A549 (cell line): ENCODE measurements around the gene SLAMF8. TPM values are rescaled to one million over a fixed set of nuclear protein-coding genes. Genes with fewer than 3 reads are reported as not detected.

Experiments used
- ATAC-seq, 2 experiments: fragments of 200-7000 bp in 1 of 2; fragments of >200 bp in 1 of 2; cut with Nextera tagmentation in 1 of 2; cut with Tn5 transposase in 1 of 2; 3 replicates each; pipeline versions ENCODE4 v1.8.0 to v1.9.1; 2018 to 2020; ENCODE audit warnings: mild to moderate bottlenecking in 1 of 2, moderate library complexity in 1 of 2
- CTCF ChIA-PET: fragments of 300-600 bp; sonication (Branson Sonifier 250); formaldehyde crosslinking; extraction: SDS; loops from one replicate; lab custom pipeline; 2021; ENCODE audit warnings: antibody characterized with exemption, inconsistent platforms; lab: Yijun Ruan, JAX
- POLR2A ChIA-PET: fragments of 350-600 bp; formaldehyde crosslinking; extraction: SDS; loops from one replicate; lab custom pipeline; 2021; ENCODE audit warnings: antibody characterized with exemption, inconsistent platforms; lab: Yijun Ruan, JAX
- DNase-seq, 2 experiments: peaks; one replicate each; pipeline versions ENCODE4 v3.0.0 to v3.0.0-alpha.2; 2011 to 2016; ENCODE audit warnings: low read depth in 1 of 2, low spot score in 1 of 2
- FAIRE-seq: peaks from 2 replicates; lab custom pipeline; 2011; peaks lifted over from hg19 to GRCh38; lab: Jason Lieb, UNC
- H3K27ac ChIP-seq, 2 experiments: fragments of >200 bp; sonication (Bioruptor Twin); formaldehyde crosslinking; 3 replicates each; pipeline ENCODE4 v1.5.1; 2016 to 2017
- H3K4me1 ChIP-seq: fragments of >200 bp; sonication (Bioruptor Twin); formaldehyde crosslinking; 3 replicates; pipeline ENCODE4 v1.6.1; 2016
- H3K4me2 ChIP-seq: fragments of >200 bp; sonication (Bioruptor Twin); formaldehyde crosslinking; 3 replicates; pipeline ENCODE4 v1.6.1; 2016
- H3K4me3 ChIP-seq: fragments of >200 bp; sonication (Bioruptor Twin); formaldehyde crosslinking; 3 replicates; pipeline ENCODE4 v1.5.1; 2016
- H3K9me3 ChIP-seq: fragments of >200 bp; sonication (Bioruptor Twin); formaldehyde crosslinking; 3 replicates; pipeline ENCODE4 v1.6.1; 2016
- BHLHE40 ChIP-seq: IDR thresholded peaks from 2 replicates; pipeline ENCODE4 v1.6.1; 2012; ENCODE audit warnings: low read depth, low read length, inconsistent platforms
- CHD2 ChIP-seq: fragments of 150-350 bp; IDR thresholded peaks from 2 replicates; pipeline ENCODE4 v1.6.1; 2014; ENCODE audit warnings: low read length; ENCODE audit not compliant: partially characterized antibody
- ESRRA ChIP-seq: fragments of 150-350 bp; IDR thresholded peaks from 2 replicates; pipeline ENCODE4 v1.6.1; 2014; ENCODE audit warnings: mild to moderate bottlenecking, low read length, borderline replicate concordance
- FOSL2 ChIP-seq, 2 experiments: fragments of 450-650 bp in 1 of 2; fragments of >200 bp in 1 of 2; sonication (Bioruptor Twin) in 1 of 2; formaldehyde crosslinking; IDR thresholded peaks; 2 replicates each; pipeline versions ENCODE4 v1.5.0 to v1.6.1; 2016 to 2020; ENCODE audit warnings: mild to moderate bottlenecking in 1 of 2, moderate library complexity in 1 of 2
- GATA3 ChIP-seq: IDR thresholded peaks from 2 replicates; pipeline ENCODE4 v1.6.1; 2012; ENCODE audit warnings: borderline replicate concordance
- HEYL ChIP-seq: fragments of 250-450 bp; sonication (Bioruptor Pico); IDR thresholded peaks from 2 replicates; pipeline ENCODE4 v1.8.0; 2021; ENCODE audit warnings: mild to moderate bottlenecking, moderate library complexity
- HOXA7 ChIP-seq: fragments of 250-450 bp; sonication (Bioruptor Pico); IDR thresholded peaks from 2 replicates; pipeline ENCODE4 v1.5.0; 2020; ENCODE audit warnings: mild to moderate bottlenecking, moderate library complexity
- HOXB13 ChIP-seq: fragments of 250-450 bp; sonication (Bioruptor Pico); IDR thresholded peaks from 2 replicates; pipeline ENCODE4 v1.5.0; 2020; ENCODE audit warnings: low read depth, mild to moderate bottlenecking, moderate library complexity
- JUN ChIP-seq, 2 experiments: fragments of >200 bp; sonication (Bioruptor Twin); formaldehyde crosslinking; IDR thresholded peaks; 2 replicates in 1 of 2; 3 replicates in 1 of 2; pipeline ENCODE4 v1.6.1; 2016 to 2017
- KDM5A ChIP-seq: fragments of 200-600 bp; sonication (generic); IDR thresholded peaks from 2 replicates; pipeline ENCODE4 v1.6.1; 2016; ENCODE audit warnings: antibody characterized with exemption, mild to moderate bottlenecking
- MAFK ChIP-seq: fragments of 450-650 bp; IDR thresholded peaks from 2 replicates; pipeline ENCODE4 v1.6.1; 2014; ENCODE audit not compliant: partially characterized antibody
- MAZ ChIP-seq: fragments of 150-350 bp; IDR thresholded peaks from 2 replicates; pipeline ENCODE4 v1.6.1; 2014; ENCODE audit warnings: antibody characterized with exemption, low read depth, low read length, borderline replicate concordance
- NFE2L2 ChIP-seq: fragments of 150-350 bp; conservative IDR thresholded peaks from 2 replicates; pipeline ENCODE4 v1.6.1; 2014; ENCODE audit warnings: low read length
- PHF8 ChIP-seq: fragments of 200-600 bp; sonication (generic); IDR thresholded peaks from 2 replicates; pipeline ENCODE4 v1.6.1; 2016; ENCODE audit warnings: low read depth, mild to moderate bottlenecking, antibody characterized with exemption, moderate library complexity, borderline replicate concordance
- POLR2AphosphoS2 ChIP-seq: conservative IDR thresholded peaks from 2 replicates; pipeline ENCODE4 v1.6.1; 2012; ENCODE audit warnings: low read length, improper control_type of control experiment, inconsistent platforms
- RAD21 ChIP-seq, 2 experiments: fragments of >200 bp in 1 of 2; sonication (Bioruptor Twin) in 1 of 2; formaldehyde crosslinking in 1 of 2; IDR thresholded peaks in 1 of 2; conservative IDR thresholded peaks in 1 of 2; 2 replicates in 1 of 2; 3 replicates in 1 of 2; pipeline ENCODE4 v1.6.1; 2012 to 2018; ENCODE audit warnings: inconsistent platforms in 1 of 2
- RFX5 ChIP-seq: fragments of 450-650 bp; IDR thresholded peaks from 2 replicates; pipeline ENCODE4 v1.7.1; 2014; ENCODE audit warnings: antibody characterized with exemption, mild to moderate bottlenecking, moderate library complexity
- RNF2 ChIP-seq: fragments of 200-600 bp; sonication (generic); IDR thresholded peaks from 2 replicates; pipeline ENCODE4 v1.6.1; 2016; ENCODE audit warnings: low read depth, mild to moderate bottlenecking, antibody characterized with exemption, moderate library complexity, borderline replicate concordance
- SMC3 ChIP-seq: fragments of >200 bp; sonication (Bioruptor Twin); formaldehyde crosslinking; IDR thresholded peaks from 3 replicates; pipeline ENCODE4 v1.6.1; 2018; ENCODE audit warnings: inconsistent platforms
- ZC3H11A ChIP-seq: fragments of 450-650 bp; IDR thresholded peaks from 2 replicates; pipeline ENCODE4 v1.6.1; 2014; ENCODE audit warnings: antibody characterized with exemption, mild to moderate bottlenecking
- WGBS: methylation state at CpG from one replicate; pipeline ENCODE4 v1.1.6; 2017; ENCODE audit errors: missing lambda C conversion rate; 5-methylcytosine and 5-hydroxymethylcytosine counted together
- polyA plus RNA-seq, 4 experiments: library from polyadenylated mRNA; depleted of rRNA in 3 of 4; stranded (reverse); fragments of >200 nt; fragmentation: RNase III in 1 of 4; extraction: RNeasy Plus Mini Kit Qiagen cat#74134 plus additional on column Dnase treatment in 1 of 4; gene quantifications; 2 replicates in 3 of 4; 3 replicates in 1 of 4; pipeline ENCODE4 v1.2.3, GENCODE V29; 2011 to 2017
- TF ChIP-seq, protein P1 (sequence below): fragments of >200 bp; sonication (Bioruptor Twin); formaldehyde crosslinking; IDR thresholded peaks from 2 replicates; pipeline ENCODE4 v1.6.1; 2016
- TF ChIP-seq, protein P2 (sequence below): fragments of 450-650 bp; IDR thresholded peaks from 2 replicates; pipeline ENCODE4 v1.6.1; 2014; ENCODE audit warnings: antibody characterized with exemption
- TF ChIP-seq, protein P3 (sequence below): fragments of 200-600 bp; sonication (generic); IDR thresholded peaks from 2 replicates; pipeline ENCODE4 v1.6.1; 2016; ENCODE audit warnings: antibody characterized with exemption, mild to moderate bottlenecking, moderate library complexity
- TF ChIP-seq, protein P4 (sequence below): fragments of 250-450 bp; sonication (Bioruptor Pico); IDR thresholded peaks from 2 replicates; pipeline ENCODE4 v1.5.0; 2020; ENCODE audit warnings: low read depth, mild to moderate bottlenecking, moderate library complexity

SLAMF8 gene
- polyA plus RNA-seq, 2 of the 4 experiments (the other 2 are of a cell fraction), result not detected

DNA sequence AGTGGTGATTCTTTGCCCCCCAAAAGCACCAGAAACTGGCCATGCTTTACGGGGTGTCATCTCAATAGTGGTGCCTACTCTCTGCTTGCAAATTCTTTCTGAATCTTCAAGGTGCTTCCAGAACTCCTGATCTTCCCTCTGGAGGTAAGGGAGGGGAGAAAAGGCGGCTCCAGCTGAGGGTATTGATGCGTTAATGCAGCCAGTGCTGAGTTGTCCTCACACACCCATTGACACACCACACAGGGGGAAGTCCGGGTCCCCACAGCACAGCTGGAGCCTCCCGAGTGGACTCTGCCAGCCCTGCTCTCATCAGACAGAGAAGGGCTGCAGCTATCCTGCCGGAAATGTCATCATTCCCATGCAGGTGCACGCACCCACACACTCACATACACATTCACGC, 34.5 kb downstream of the SLAMF8 start:
- no peak overlapping the region for H3K4me2 ChIP-seq
- WGBS, result 70% methylated on average over 8 of the region's 8 CpGs
- peaks cover 3% of the 10 kb centered on the region; the same call in 1 of the 3 replicates for H3K4me1 ChIP-seq
- TF ChIP-seq RNF2 (no peak), HOXA7 (CRISPR knock-in tag) (no peak), MAZ (no peak), JUN (IDR thresholded peaks at IDR 0.05) (no peak), CHD2 (no peak), PHF8 (no peak), ZC3H11A (no peak), FOSL2 (IDR thresholded peaks at IDR 0.05) (no peak), FOSL2 (CRISPR knock-in tag; IDR thresholded peaks at IDR 0.05) (no peak)
- TF ChIP-seq, protein P1, sequence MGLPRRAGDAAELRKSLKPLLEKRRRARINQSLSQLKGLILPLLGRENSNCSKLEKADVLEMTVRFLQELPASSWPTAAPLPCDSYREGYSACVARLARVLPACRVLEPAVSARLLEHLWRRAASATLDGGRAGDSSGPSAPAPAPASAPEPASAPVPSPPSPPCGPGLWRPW, result no peak
- FAIRE-seq (no peak), DNase-seq (no peak), ATAC-seq (no peak)
- H3K9me3 ChIP-seq, result no peaks in the 10 kb centered on the region
- H3K27ac ChIP-seq, result no peak overlapping the region
- no peak overlapping the region for H3K4me3 ChIP-seq
- ChIA-PET CTCF (interaction anchor here (1.5 to 2.0 kb wide), 2 partner anchors 19 to 30 kb away, joined by 5 to 7 read pairs; no protein-coding TSS in a partner anchor), POLR2A (no interaction called here)

DNA sequence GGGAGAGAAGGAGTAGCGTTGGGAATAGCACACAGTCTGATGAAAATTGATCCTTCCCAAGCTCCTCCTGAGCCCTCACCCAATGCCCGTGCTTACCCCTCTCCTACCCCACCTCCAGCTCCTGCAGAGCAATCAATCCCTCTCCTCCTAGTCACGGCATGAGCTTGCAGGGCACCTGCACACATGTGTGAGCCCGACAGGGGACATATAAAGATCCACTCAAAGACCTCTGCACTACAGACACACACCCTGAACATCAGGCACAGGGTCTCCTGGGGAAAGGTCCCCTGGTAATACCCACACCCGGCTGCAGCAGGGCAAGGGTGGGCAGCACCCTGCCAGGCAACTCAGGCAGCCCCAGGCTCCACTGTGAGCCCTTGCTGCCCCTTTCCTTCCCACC, 35.4 kb downstream of the SLAMF8 start:
- Histone ChIP-seq H3K9me3 (no peaks in the 10 kb centered on the region), H3K4me2 (no peak overlapping the region), H3K4me1 (no peaks in the 10 kb centered on the region), H3K4me3 (no peak overlapping the region), H3K27ac (no peak overlapping the region)
- CTCF ChIA-PET, result interaction anchor here (1.1 to 2.0 kb wide), 2 partner anchors 10 to 29 kb away, joined by 3 to 7 read pairs; no protein-coding TSS in a partner anchor
- ATAC-seq (no peak), DNase-seq (no peak), FAIRE-seq (no peak)
- TF ChIP-seq POLR2AphosphoS2 (no peak), ESRRA (no peak), BHLHE40 (no peak), ZC3H11A (no peak), RFX5 (no peak), HOXB13 (CRISPR knock-in tag) (no peak)
- POLR2A ChIA-PET, result no interaction called here
- 55% methylated on average over 5 of the region's 5 CpGs for WGBS

DNA sequence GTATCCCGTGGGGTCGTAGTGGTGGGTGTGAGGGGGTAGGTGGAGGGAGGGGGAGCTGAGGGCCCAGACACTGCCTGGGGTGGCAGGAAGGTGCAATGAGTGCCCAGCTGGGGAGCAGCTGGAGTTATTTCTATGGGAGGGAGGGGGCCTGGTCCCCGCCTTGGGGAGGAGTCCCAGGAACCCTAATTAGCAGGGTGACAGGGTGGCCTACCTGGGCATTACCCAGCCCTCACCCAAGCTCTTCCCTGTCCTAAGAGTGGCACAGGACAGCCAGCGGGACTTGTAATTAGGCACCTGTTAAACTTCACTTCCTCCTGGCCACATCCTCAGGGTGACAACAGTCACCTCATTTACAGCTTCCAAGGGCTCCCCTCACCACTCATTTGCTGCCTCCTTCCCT, 35.9 kb downstream of the SLAMF8 start, which contains the start of gene VSIG8:
Gene VSIG8 (minus strand): TSS at position 101 of the 400 bp plus-strand sequence. CDS start 136 bp downstream, outside the sequence.
- CTCF ChIA-PET, result interaction anchor here (1.1 to 2.0 kb wide), 2 partner anchors 10 to 29 kb away, joined by 3 to 7 read pairs; no protein-coding TSS in a partner anchor
- no peaks in the 10 kb centered on the region for H3K9me3 ChIP-seq
- DNase-seq (no peak), FAIRE-seq (no peak), ATAC-seq (no peak)
- TF ChIP-seq, protein P2, sequence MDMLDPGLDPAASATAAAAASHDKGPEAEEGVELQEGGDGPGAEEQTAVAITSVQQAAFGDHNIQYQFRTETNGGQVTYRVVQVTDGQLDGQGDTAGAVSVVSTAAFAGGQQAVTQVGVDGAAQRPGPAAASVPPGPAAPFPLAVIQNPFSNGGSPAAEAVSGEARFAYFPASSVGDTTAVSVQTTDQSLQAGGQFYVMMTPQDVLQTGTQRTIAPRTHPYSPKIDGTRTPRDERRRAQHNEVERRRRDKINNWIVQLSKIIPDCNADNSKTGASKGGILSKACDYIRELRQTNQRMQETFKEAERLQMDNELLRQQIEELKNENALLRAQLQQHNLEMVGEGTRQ, result no peak
- no peak for TF ChIP-seq MAZ
- TF ChIP-seq BHLHE40, result no peak
- no peak for TF ChIP-seq RAD21 (conservative IDR thresholded peaks at IDR 0.05 in 1 of 2, IDR thresholded peaks at IDR 0.05 in 1 of 2)
- TF ChIP-seq, protein P3, sequence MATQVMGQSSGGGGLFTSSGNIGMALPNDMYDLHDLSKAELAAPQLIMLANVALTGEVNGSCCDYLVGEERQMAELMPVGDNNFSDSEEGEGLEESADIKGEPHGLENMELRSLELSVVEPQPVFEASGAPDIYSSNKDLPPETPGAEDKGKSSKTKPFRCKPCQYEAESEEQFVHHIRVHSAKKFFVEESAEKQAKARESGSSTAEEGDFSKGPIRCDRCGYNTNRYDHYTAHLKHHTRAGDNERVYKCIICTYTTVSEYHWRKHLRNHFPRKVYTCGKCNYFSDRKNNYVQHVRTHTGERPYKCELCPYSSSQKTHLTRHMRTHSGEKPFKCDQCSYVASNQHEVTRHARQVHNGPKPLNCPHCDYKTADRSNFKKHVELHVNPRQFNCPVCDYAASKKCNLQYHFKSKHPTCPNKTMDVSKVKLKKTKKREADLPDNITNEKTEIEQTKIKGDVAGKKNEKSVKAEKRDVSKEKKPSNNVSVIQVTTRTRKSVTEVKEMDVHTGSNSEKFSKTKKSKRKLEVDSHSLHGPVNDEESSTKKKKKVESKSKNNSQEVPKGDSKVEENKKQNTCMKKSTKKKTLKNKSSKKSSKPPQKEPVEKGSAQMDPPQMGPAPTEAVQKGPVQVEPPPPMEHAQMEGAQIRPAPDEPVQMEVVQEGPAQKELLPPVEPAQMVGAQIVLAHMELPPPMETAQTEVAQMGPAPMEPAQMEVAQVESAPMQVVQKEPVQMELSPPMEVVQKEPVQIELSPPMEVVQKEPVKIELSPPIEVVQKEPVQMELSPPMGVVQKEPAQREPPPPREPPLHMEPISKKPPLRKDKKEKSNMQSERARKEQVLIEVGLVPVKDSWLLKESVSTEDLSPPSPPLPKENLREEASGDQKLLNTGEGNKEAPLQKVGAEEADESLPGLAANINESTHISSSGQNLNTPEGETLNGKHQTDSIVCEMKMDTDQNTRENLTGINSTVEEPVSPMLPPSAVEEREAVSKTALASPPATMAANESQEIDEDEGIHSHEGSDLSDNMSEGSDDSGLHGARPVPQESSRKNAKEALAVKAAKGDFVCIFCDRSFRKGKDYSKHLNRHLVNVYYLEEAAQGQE, result no peak
- TF ChIP-seq, protein P4, sequence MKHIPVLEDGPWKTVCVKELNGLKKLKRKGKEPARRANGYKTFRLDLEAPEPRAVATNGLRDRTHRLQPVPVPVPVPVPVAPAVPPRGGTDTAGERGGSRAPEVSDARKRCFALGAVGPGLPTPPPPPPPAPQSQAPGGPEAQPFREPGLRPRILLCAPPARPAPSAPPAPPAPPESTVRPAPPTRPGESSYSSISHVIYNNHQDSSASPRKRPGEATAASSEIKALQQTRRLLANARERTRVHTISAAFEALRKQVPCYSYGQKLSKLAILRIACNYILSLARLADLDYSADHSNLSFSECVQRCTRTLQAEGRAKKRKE (CRISPR knock-in tag), result no peak
- no peak for TF ChIP-seq SMC3
- no peak for TF ChIP-seq NFE2L2
- TF ChIP-seq MAFK, result no peak
- no peak for TF ChIP-seq GATA3
- no peak for TF ChIP-seq HEYL (CRISPR knock-in tag)
- no peak for TF ChIP-seq KDM5A
- H3K4me1 ChIP-seq, result no peaks in the 10 kb centered on the region
- no peak within 1 kb of the TSS for H3K4me3 ChIP-seq
- POLR2A ChIA-PET, result no interaction called here
- no peak within 1 kb of the TSS for H3K4me2 ChIP-seq
- no peak within 1 kb of the TSS for H3K27ac ChIP-seq
- 69% methylated on average over 1 of the region's 4 CpGs for WGBS
